HepG2 (cell line): ENCODE data around the gene SLC25A25. TPM values are rescaled to one million over a fixed set of nuclear protein-coding genes. Genes with fewer than 3 reads are reported as not detected.
A peak's percentile ranks its signal among the peaks of the same experiment; 100 is the strongest.

ENCODE experiments used
- CREM ChIP-seq, 2 experiments: sonication (generic) in 1 of 2; formaldehyde crosslinking in 1 of 2; IDR thresholded peaks; 2 replicates each; pipeline versions ENCODE4 v1.4.0 to v1.6.1; 2016 to 2020; ENCODE audit warnings: antibody characterized with exemption in 1 of 2, mild to moderate bottlenecking in 1 of 2, missing genetic modification reagents in 1 of 2
- KAT7 ChIP-seq: IDR thresholded peaks from 2 replicates; pipeline ENCODE4 v1.6.1; 2018; ENCODE audit warnings: borderline replicate concordance, missing compliant biosample characterization
- KLF11 ChIP-seq: IDR thresholded peaks from 2 replicates; pipeline ENCODE4 v1.6.1; 2016; ENCODE audit warnings: missing compliant biosample characterization
- KMT2B ChIP-seq: IDR thresholded peaks from 2 replicates; pipeline ENCODE4 v1.6.1; 2016; ENCODE audit warnings: missing genetic modification reagents, missing compliant biosample characterization
- MAFG ChIP-seq: sonication (generic); formaldehyde crosslinking; IDR thresholded peaks from 2 replicates; pipeline ENCODE4 v1.5.1; 2020; ENCODE audit warnings: mild to moderate bottlenecking, missing genetic modification reagents
- NBN ChIP-seq: fragments of 450-650 bp; conservative IDR thresholded peaks from 2 replicates; pipeline ENCODE4 v1.6.1; 2017
- NR1H2 ChIP-seq: sonication (generic); formaldehyde crosslinking; IDR thresholded peaks from 2 replicates; pipeline ENCODE4 v1.8.1; 2022; ENCODE audit warnings: low read depth, missing genetic modification reagents, borderline replicate concordance
- PCBP1 ChIP-seq: fragments of 200-400 bp; formaldehyde crosslinking; IDR thresholded peaks from 2 replicates; pipeline ENCODE4 v1.6.1; 2017; ENCODE audit warnings: mild to moderate bottlenecking, low read depth, low read length, borderline replicate concordance
- PLRG1 ChIP-seq: fragments of 450-650 bp; conservative IDR thresholded peaks from 2 replicates; pipeline ENCODE4 v1.6.1; 2016
- PRDM15 ChIP-seq: sonication (generic); formaldehyde crosslinking; IDR thresholded peaks from 2 replicates; pipeline ENCODE4 v1.4.0; 2020; ENCODE audit warnings: missing genetic modification reagents
- RERE ChIP-seq: IDR thresholded peaks from 2 replicates; pipeline ENCODE4 v1.6.1; 2016; ENCODE audit warnings: low read depth, missing genetic modification reagents, missing compliant biosample characterization
- SP4 ChIP-seq: sonication (generic); formaldehyde crosslinking; IDR thresholded peaks from 2 replicates; pipeline ENCODE4 v1.8.1; 2023; ENCODE audit warnings: mild to moderate bottlenecking, missing genetic modification reagents
- TAF1 ChIP-seq: sonication (generic); formaldehyde crosslinking; IDR thresholded peaks from 2 replicates; pipeline ENCODE4 v1.4.0; 2020; ENCODE audit warnings: missing genetic modification reagents
- ZNF251 ChIP-seq: sonication (generic); formaldehyde crosslinking; IDR thresholded peaks from 2 replicates; pipeline ENCODE4 v1.9.0; 2021; ENCODE audit warnings: mild to moderate bottlenecking, missing genetic modification reagents
- ZNF441 ChIP-seq: sonication (generic); formaldehyde crosslinking; IDR thresholded peaks from 2 replicates; pipeline ENCODE4 v1.7.0; 2021; ENCODE audit warnings: missing genetic modification reagents, borderline replicate concordance
- ZNF451 ChIP-seq: sonication (generic); formaldehyde crosslinking; IDR thresholded peaks from 2 replicates; pipeline ENCODE4 v1.5.0; 2020; ENCODE audit warnings: mild to moderate bottlenecking, missing genetic modification reagents
- ZNF614 ChIP-seq: IDR thresholded peaks from 2 replicates; pipeline ENCODE4 v1.6.1; 2018; ENCODE audit warnings: missing biosample characterization, missing genetic modification reagents, inconsistent platforms, borderline replicate concordance
- ZNF670 ChIP-seq: sonication (generic); formaldehyde crosslinking; IDR thresholded peaks from 2 replicates; pipeline ENCODE4 v1.8.0; 2022; ENCODE audit warnings: mild to moderate bottlenecking, missing genetic modification reagents, borderline replicate concordance
- polyA plus RNA-seq, 8 experiments: library from polyadenylated mRNA; depleted of rRNA in 3 of 8; stranded (reverse) in 7 of 8; unstranded in 1 of 8; fragments of >200 nt; fragmentation: Illumina TruSeq in 4 of 8; extraction: Trizol in 4 of 8; gene quantifications; 2 replicates each; pipeline versions ENCODE4 v1.2.1 to v1.2.3, GENCODE V29; 2011 to 2016; ENCODE audit warnings: low read depth in 4 of 8, missing spikeins in 1 of 8, mixed read lengths in 1 of 8; ENCODE audit not compliant: insufficient read depth in 1 of 8
- total RNA-seq, 5 experiments: library from RNA; depleted of rRNA; stranded (reverse); fragments of >200 nt; fragmentation: Illumina TruSeq; extraction: Trizol; gene quantifications; 2 replicates each; pipeline ENCODE4 v1.2.3, GENCODE V29; 2016; ENCODE audit warnings: low read depth in 1 of 5
- TF ChIP-seq, protein P1 (sequence below): sonication (generic); formaldehyde crosslinking; IDR thresholded peaks from 2 replicates; pipeline ENCODE4 v1.4.0; 2020; ENCODE audit warnings: missing genetic modification reagents, borderline replicate concordance

SLC25A25 gene
- total and polyA plus RNA-seq, 2 of the 13 experiments (the other 11 are each of a cell fraction or from before 2014, with no cell fraction given) = 10.5 to 24.8 TPM

GRCh38 chr9:128098297-128099230, 30.5 kb downstream of the SLC25A25 start (continued):
- TF ChIP-seq RERE = 0 out of 2 replicates have a peak, but pooled peaks have one; percentile 10
- no peak for TF ChIP-seq NR1H2 (CRISPR knock-in tag)
- TF ChIP-seq SP4 (CRISPR knock-in tag) = no peak
- 0 out of 2 replicates have a peak, but pooled peaks have one; percentile 21 for TF ChIP-seq PRDM15
- TF ChIP-seq NBN = no peak
- no peak for TF ChIP-seq PLRG1
- TF ChIP-seq CREM (IDR thresholded peaks at IDR 0.05) = peak; percentile 90
- no peak for TF ChIP-seq CREM (CRISPR knock-in tag; IDR thresholded peaks at IDR 0.05)
- no peak for TF ChIP-seq ZNF670 (CRISPR knock-in tag)
- TF ChIP-seq TAF1 (CRISPR knock-in tag) = peak; percentile 80
- TF ChIP-seq KLF11 (CRISPR knock-in tag) = no peak
- TF ChIP-seq ZNF614 (CRISPR knock-in tag) = 0 out of 2 replicates have a peak, but pooled peaks have one; percentile 8
- TF ChIP-seq ZNF441 (CRISPR knock-in tag) = no peak; the same call in 1 of the 2 replicates
- peak; percentile 63; the same call in 1 of the 2 replicates for TF ChIP-seq KMT2B (CRISPR knock-in tag)
- TF ChIP-seq, protein P1, sequence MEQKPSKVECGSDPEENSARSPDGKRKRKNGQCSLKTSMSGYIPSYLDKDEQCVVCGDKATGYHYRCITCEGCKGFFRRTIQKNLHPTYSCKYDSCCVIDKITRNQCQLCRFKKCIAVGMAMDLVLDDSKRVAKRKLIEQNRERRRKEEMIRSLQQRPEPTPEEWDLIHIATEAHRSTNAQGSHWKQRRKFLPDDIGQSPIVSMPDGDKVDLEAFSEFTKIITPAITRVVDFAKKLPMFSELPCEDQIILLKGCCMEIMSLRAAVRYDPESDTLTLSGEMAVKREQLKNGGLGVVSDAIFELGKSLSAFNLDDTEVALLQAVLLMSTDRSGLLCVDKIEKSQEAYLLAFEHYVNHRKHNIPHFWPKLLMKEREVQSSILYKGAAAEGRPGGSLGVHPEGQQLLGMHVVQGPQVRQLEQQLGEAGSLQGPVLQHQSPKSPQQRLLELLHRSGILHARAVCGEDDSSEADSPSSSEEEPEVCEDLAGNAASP = peak; percentile 37; the same call in 1 of the 2 replicates
- TF ChIP-seq PCBP1 = no peak
- no peak for TF ChIP-seq KAT7 (CRISPR knock-in tag)
- TF ChIP-seq MAFG (CRISPR knock-in tag) = no peak
- TF ChIP-seq ZNF251 (CRISPR knock-in tag) = no peak
- TF ChIP-seq ZNF451 (CRISPR knock-in tag) = no peak
